GM19239 (cell line): ENCODE results near the gene C8G.

Experiments
- DNase-seq: peaks from one replicate; pipeline ENCODE4 v3.0.0; 2011; ENCODE audit warnings: low spot score; ENCODE audit not compliant: insufficient read length
- FAIRE-seq: peaks from 2 replicates; lab custom pipeline; 2011; peaks lifted over from hg19 to GRCh38; lab: Jason Lieb, UNC

The C8G gene

DNA sequence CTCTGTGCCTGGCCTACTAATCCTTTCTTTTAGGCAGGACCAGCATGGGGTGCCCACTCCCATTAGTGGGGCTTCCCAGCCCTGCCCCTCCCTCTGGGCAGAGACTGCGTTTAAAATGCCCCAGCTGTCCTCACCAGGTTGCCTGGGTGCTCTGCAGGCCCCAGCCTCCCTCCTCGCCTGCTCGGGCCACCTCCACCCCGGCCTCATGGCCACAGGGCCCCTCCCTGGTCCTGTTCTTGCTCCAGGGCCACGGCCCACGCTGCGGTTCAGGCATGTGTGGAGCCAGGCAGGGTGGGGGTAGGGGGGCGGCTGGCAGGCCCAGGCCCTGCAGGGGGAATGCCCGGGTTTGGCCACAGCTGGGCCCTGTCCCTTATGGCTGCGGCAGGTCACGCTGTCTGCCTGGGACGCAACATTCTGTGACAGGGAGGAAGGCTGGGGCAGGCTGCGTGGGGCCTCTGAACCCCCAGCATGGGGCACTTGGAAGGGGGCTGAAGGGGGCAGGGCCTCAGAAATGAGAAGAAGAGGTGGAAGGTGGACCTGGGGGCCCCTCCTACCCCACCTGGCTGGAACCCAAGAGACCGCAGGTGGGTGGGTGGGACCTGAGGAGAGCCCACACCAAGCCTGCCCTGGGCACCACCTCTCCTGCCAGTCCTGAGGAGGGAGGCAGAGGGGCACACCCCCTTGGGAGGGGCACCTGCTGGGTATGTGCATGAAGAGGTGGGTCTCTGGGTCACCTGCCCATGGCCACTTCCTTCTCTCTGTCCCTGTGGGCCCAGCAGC lies 6.7 kb downstream of the C8G start, which contains the start of gene LCN12:
Gene LCN12 (plus strand): TSS at position 733 of the 780 bp plus-strand sequence. CDS start 55 bp downstream, outside the sequence.
- no peak for FAIRE-seq
- DNase-seq = no peak

- DNase-seq = no peak
- no peak for FAIRE-seq
Observed at GRCh38 chr9:136952321-136952850, 7.3 kb downstream of the C8G start.

GRCh38 chr9:136952876-136953770 lies 8.1 kb downstream of the C8G start:
- FAIRE-seq (no peak), DNase-seq (no peak)

GRCh38 chr9:136953771-136954269 lies 8.8 kb downstream of the C8G start:
- no peak for FAIRE-seq
- no peak for DNase-seq

GRCh38 chr9:136954270-136955083 lies 9.4 kb downstream of the C8G start:
- no peak for FAIRE-seq
- no peak for DNase-seq

GRCh38 chr9:136955202-136955942 lies 10.3 kb downstream of the C8G start:
- no peak for DNase-seq
- FAIRE-seq = no peak

GRCh38 chr9:136955943-136956335 lies 10.9 kb downstream of the C8G start:
- no peak for FAIRE-seq

GRCh38 chr9:136956604-136957003 lies 11.6 kb downstream of the C8G start:
- DNase-seq (no peak), FAIRE-seq (no peak)

More at GRCh38 chr9:136955943-136956335, 10.9 kb downstream of the C8G start:
- no peak for DNase-seq

- FAIRE-seq = no peak
- no peak for DNase-seq
Observed at GRCh38 chr9:136957461-136957860, 12.4 kb downstream of the C8G start.

GRCh38 chr9:136957901-136958300 lies 12.9 kb downstream of the C8G start:
- DNase-seq = no peak
- FAIRE-seq = no peak

DNA sequence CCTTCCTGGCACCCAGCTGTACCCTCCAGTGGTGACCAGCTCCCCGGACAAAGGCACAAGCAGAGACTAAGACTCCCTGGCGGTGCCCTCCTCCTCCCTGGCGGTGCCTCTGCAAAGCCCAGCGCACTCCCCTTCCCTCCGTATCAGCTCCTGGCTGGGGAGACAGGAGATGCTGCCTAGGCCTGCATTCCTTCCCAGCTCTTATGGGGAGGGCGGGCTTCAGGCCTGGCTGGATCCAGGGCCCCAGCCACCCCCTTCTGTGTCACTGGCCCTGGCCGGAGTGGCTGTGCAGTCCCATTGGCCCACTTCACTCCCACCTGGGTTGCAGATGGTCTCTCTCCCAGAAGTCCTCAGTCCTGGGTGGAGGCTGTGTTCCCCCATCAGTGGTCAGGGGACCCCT lies 13.4 kb downstream of the C8G start:
- DNase-seq (no peak), FAIRE-seq (no peak)

- FAIRE-seq (no peak), DNase-seq (no peak)
Observed at GRCh38 chr9:136958898-136959850, 14.1 kb downstream of the C8G start.

- FAIRE-seq = no peak
- no peak for DNase-seq
Observed at GRCh38 chr9:136960212-136960937, 15.3 kb downstream of the C8G start.

DNA sequence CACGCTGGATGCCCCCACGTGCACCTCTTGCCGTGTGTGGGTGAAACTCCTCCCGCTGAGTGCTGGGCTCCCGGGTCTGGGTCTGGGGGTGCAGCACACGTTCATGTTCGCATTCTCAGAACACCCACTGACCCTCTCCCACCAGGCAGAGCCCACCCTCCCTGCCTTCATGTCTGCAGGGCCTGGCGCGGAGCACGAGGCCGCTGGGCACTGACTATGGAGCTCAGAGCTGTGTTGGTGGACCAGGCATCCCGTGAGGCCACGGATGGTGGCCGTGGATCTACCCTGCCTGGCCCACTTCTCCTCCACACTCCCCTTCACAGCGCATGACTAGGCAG lies 15.9 kb downstream of the C8G start:
- DNase-seq (no peak), FAIRE-seq (no peak)

DNA sequence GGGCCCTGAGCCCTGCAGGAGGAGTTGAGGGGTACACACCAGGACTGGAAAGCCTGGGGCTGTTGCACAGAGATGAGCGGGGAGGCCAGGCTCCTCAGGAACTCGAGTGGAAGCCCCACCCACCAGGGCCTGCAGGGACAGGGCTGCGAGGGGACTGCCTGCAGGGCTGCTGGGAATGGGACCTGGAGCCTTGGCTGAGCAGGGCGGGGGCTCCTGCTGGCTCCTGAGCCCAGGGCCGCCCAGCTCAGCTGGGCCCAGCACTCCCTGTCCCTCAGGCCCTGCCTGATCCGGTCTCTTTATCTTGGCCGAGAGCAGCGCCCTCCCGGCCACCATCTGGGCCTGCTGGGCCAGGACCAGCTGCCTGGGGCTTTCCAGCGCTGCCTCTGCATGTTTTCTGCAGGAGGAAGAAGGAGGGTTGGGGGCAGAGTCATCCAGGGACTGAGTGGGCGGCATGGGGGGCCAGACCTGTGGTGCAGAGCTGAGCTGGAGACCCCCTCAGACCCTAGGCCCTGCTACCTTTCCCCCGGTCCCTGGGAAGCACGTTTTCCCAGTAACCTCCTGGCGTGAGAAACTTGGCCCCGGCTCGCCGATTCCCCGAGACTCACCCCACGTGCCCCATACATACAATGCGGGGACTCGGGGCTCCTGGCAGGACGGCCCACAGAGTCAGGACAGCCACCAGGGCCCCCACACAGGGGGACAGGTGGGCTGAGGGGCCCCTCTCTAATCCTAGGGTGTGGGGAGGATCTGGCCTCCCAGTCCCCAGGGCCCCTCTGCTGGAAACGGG lies 16.4 kb downstream of the C8G start:
- DNase-seq (no peak), FAIRE-seq (no peak)

DNA sequence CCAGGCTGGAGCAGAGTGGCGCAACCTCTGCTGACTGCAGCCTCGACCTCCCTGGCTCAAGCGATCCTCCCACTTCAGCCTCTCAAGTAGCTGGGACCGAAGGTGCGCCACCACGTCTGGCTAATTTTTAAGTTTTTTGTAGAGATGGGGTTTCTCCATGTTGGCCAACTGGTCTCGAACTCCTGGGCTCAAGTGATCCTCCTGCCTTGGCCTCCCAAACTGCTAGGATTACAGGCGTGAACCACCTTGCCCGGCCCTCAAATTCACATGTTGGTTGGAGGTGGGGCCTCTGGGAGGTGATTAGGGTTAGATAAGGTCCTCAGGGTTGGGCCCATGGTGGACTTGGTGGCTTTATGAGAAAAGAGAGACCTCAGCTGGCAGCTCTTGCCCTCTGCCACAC lies 17.1 kb downstream of the C8G start:
- no peak for FAIRE-seq

GRCh38 chr9:136962701-136963248 lies 17.7 kb downstream of the C8G start:
- FAIRE-seq = no peak
- DNase-seq = no peak

More for the DNA sequence above, 17.1 kb downstream of the C8G start:
- DNase-seq = no peak
